HCT116 (cell line): Measurements from ENCODE around the gene SLC27A1.

Experiments used
- ATF3 ChIP-seq: IDR thresholded peaks from 2 replicates; pipeline ENCODE4 v1.6.1; 2012
- CTCF ChIP-seq, 3 experiments: fragments of 200-600 bp in 1 of 3; sonication (generic) in 1 of 3; IDR thresholded peaks in 2 of 3; conservative IDR thresholded peaks in 1 of 3; 2 replicates each; pipeline ENCODE4 v1.5.1; 2012 to 2017; ENCODE audit warnings: low read depth in 2 of 3, low read length in 2 of 3, antibody characterized with exemption in 1 of 3, borderline replicate concordance in 1 of 3, control low read depth in 1 of 3, mild to moderate bottlenecking in 1 of 3, mixed read lengths in 1 of 3, mixed run types in 1 of 3, moderate library complexity in 1 of 3; ENCODE audit not compliant: insufficient read depth in 1 of 3
- EZH2 ChIP-seq: fragments of 200-600 bp; sonication (generic); IDR thresholded peaks from 2 replicates; pipeline ENCODE4 v1.6.1; 2017; ENCODE audit warnings: antibody characterized with exemption, mixed run types
- EZH2phosphoT487 ChIP-seq: fragments of 200-600 bp; IDR thresholded peaks from 2 replicates; pipeline ENCODE4 v1.6.1; 2018; ENCODE audit warnings: antibody characterized with exemption, borderline replicate concordance
- MAX ChIP-seq: IDR thresholded peaks from 2 replicates; pipeline ENCODE4 v1.6.1; 2012
- POLR2A ChIP-seq: IDR thresholded peaks from 2 replicates; pipeline ENCODE4 v1.7.0; 2011; ENCODE audit warnings: borderline replicate concordance; ENCODE audit not compliant: insufficient read depth, insufficient read length; ENCODE audit errors: extremely low read depth
- POLR2AphosphoS5 ChIP-seq: IDR thresholded peaks from 2 replicates; pipeline ENCODE4 v1.6.1; 2011; ENCODE audit warnings: mild to moderate bottlenecking, low read depth, low read length, moderate library complexity
- SIN3A ChIP-seq: IDR thresholded peaks from 2 replicates; pipeline ENCODE4 v1.6.1; 2012; ENCODE audit warnings: low read depth

GRCh38 chr19:17500447-17501198, 30.3 kb downstream of the SLC27A1 start:
- TF ChIP-seq CTCF (IDR thresholded peaks at IDR 0.05 in 2 of 3, conservative IDR thresholded peaks at IDR 0.05 in 1 of 3; ENCODE audit: borderline replicate concordance in 1 of 3, insufficient read depth in 1 of 3, low read depth in 2 of 3, low read length in 2 of 3) (no peak), EZH2phosphoT487 (no peak), SIN3A (no peak), MAX (no peak), POLR2A (no peak), ATF3 (no peak), POLR2AphosphoS5 (no peak), EZH2 (no peak)
